NCI-H2196 treated with DMSO at 0.1 percent for 48 hours (cell line): Measurements from ENCODE around the gene FAM120A.
"Not testable (repeated sequence)": the region's sequence is repeated elsewhere in the genome, so short reads cannot be mapped to it uniquely, and the experiment has no call there.

Experiments used
- DNase-seq: peaks from one replicate; lab custom pipeline; 2025; ENCODE audit not compliant: unreplicated experiment; lab: John Stamatoyannopoulos, UW

The FAM120A gene

GRCh38 chr9:93450945-93451815 lies at the start of gene FAM120A:
TSS of gene FAM120A (plus strand) at chr9:93451685. CDS start at chr9:93451916, 231 bp downstream.
- peak; percentile 61 for DNase-seq

GRCh38 chr9:93406371-93406770 lies 45.1 kb upstream of the FAM120A start:
- DNase-seq = no peak

GRCh38 chr9:93413530-93413929 lies 38.0 kb upstream of the FAM120A start:
- no peak for DNase-seq

GRCh38 chr9:93415176-93415690 lies 36.3 kb upstream of the FAM120A start:
- DNase-seq = no peak

- DNase-seq = no peak
Observed at GRCh38 chr9:93416530-93417235, 34.8 kb upstream of the FAM120A start.

- no peak for DNase-seq
Observed at GRCh38 chr9:93417538-93417937, 33.9 kb upstream of the FAM120A start.

- DNase-seq = no peak
Observed at GRCh38 chr9:93419023-93419422, 32.5 kb upstream of the FAM120A start.

GRCh38 chr9:93422977-93423616 lies 28.4 kb upstream of the FAM120A start:
- DNase-seq = peak; percentile 35

- DNase-seq = no peak
Observed at GRCh38 chr9:93427655-93428379, 23.7 kb upstream of the FAM120A start.

- no peak for DNase-seq
Observed at GRCh38 chr9:93431539-93432105, 19.9 kb upstream of the FAM120A start.

- DNase-seq = no peak
Observed at GRCh38 chr9:93432964-93433363, 18.5 kb upstream of the FAM120A start.

- no peak for DNase-seq
Observed at GRCh38 chr9:93434056-93434455, 17.4 kb upstream of the FAM120A start.

- DNase-seq = no peak
Observed at GRCh38 chr9:93435386-93435785, 16.1 kb upstream of the FAM120A start.

- DNase-seq = no peak
Observed at GRCh38 chr9:93436218-93436617, 15.3 kb upstream of the FAM120A start.

- no peak for DNase-seq
Observed at GRCh38 chr9:93436655-93437407, 14.7 kb upstream of the FAM120A start.

GRCh38 chr9:93437996-93438395 lies 13.5 kb upstream of the FAM120A start:
- no peak for DNase-seq

GRCh38 chr9:93439301-93439700 lies 12.2 kb upstream of the FAM120A start:
- not testable (repeated sequence) for DNase-seq

- no peak for DNase-seq
Observed at GRCh38 chr9:93440896-93441580, 10.4 kb upstream of the FAM120A start.

- DNase-seq = no peak
Observed at GRCh38 chr9:93446073-93446472, 5.4 kb upstream of the FAM120A start.
